22Rv1 (cell line): ENCODE measurements around the gene A3GALT2.

ENCODE experiments used
- ZFX ChIP-seq: fragments of 450-650 bp; IDR thresholded peaks from 2 replicates; pipeline ENCODE4 v1.6.1; 2017; ENCODE audit warnings: antibody characterized with exemption, borderline replicate concordance
- TF ChIP-seq, protein P1 (sequence below): fragments of 450-650 bp; IDR thresholded peaks from 2 replicates; pipeline ENCODE4 v1.5.1; 2017; ENCODE audit warnings: mild to moderate bottlenecking

DNA sequence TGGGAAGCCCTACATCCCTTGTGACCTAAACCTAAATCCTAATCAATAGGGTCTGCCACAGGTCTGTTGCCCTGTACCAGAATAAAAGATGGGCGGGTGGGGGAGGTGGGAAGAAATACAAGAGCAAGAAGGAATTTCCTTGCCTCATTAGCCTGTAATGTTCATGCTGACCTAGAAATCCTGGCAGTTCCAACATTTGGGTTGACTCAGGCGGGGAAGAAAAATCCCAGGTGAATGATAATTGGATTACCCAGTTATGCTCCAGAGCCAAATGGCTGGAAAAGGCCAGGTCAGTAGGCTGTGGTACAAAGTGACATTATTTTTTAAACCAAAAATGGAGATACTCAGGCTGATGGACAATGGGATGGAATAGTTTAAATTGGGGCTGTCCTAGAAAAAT is 27.3 kb upstream of the A3GALT2 start:
- TF ChIP-seq, protein P1, sequence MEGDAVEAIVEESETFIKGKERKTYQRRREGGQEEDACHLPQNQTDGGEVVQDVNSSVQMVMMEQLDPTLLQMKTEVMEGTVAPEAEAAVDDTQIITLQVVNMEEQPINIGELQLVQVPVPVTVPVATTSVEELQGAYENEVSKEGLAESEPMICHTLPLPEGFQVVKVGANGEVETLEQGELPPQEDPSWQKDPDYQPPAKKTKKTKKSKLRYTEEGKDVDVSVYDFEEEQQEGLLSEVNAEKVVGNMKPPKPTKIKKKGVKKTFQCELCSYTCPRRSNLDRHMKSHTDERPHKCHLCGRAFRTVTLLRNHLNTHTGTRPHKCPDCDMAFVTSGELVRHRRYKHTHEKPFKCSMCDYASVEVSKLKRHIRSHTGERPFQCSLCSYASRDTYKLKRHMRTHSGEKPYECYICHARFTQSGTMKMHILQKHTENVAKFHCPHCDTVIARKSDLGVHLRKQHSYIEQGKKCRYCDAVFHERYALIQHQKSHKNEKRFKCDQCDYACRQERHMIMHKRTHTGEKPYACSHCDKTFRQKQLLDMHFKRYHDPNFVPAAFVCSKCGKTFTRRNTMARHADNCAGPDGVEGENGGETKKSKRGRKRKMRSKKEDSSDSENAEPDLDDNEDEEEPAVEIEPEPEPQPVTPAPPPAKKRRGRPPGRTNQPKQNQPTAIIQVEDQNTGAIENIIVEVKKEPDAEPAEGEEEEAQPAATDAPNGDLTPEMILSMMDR: no peak
- TF ChIP-seq ZFX: no peak
